Activated naive CD4-positive, alpha-beta T cell (primary cell): ENCODE results near the gene PPM1B.
"Not testable (repeated sequence)": the region's sequence is repeated elsewhere in the genome, so short reads cannot be mapped to it uniquely, and the experiment has no call there.

Experiments used
- DNase-seq, 4 experiments: peaks; one replicate each; lab custom pipeline; 2025; lab: John Stamatoyannopoulos, UW

PPM1B gene

DNA sequence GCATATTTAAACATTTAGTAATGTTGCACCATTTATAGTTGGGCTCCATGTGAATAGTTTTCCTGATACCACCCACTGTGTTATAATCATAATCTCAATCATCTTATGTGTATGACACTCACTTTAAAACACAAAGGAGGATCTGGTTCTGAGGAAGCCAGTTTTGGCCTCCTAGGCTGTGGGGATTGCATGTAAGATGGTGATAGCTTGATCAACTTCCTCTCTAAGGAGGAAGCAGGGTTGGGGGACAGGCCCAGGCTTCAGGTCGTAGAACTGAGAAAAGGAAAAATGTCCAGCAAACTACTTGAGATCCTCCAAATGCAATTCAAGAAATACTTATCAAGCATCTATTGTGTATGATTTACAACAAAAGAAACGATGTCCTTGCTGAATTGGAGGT, 4.9 kb upstream of the PPM1B start:
- no peak for DNase-seq

GRCh38 chr2:44164617-44165016, 4.1 kb upstream of the PPM1B start:
- DNase-seq, result no peak

- no peak for DNase-seq
Measured at GRCh38 chr2:44166096-44166495, 2.6 kb upstream of the PPM1B start.

DNA sequence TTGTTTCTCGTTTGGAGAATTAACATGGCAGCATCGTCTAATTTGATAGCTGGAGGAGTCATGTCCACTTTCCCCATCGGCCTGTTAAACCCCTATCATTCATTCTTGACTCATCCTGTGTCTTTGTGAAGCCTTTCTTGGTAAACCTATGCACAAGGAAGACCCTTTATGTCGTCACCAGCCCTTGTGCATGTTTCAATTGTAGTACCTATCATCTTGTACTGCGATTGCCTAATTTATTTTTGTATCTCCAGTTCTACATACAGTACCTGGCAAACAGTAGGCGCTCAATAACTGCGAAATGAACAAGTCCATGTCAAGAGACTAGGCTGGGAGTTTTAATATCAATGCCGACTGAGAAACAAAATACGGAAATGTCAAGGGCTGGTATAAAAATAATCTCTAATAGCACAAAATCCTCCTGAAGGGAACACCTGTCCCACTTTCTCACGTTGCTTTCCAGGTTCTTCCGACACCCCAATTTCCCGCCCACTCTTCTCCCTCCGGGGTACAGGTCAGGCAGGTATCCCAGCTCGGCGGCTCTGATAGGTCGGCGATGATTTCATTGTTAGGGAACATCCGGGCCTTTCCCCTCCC, 1.3 kb upstream of the PPM1B start:
- no peak for DNase-seq

GRCh38 chr2:44167908-44168680, 581 bp upstream of the PPM1B start:
- DNase-seq, result peak; percentile 84 to 99 (median 99)

DNA sequence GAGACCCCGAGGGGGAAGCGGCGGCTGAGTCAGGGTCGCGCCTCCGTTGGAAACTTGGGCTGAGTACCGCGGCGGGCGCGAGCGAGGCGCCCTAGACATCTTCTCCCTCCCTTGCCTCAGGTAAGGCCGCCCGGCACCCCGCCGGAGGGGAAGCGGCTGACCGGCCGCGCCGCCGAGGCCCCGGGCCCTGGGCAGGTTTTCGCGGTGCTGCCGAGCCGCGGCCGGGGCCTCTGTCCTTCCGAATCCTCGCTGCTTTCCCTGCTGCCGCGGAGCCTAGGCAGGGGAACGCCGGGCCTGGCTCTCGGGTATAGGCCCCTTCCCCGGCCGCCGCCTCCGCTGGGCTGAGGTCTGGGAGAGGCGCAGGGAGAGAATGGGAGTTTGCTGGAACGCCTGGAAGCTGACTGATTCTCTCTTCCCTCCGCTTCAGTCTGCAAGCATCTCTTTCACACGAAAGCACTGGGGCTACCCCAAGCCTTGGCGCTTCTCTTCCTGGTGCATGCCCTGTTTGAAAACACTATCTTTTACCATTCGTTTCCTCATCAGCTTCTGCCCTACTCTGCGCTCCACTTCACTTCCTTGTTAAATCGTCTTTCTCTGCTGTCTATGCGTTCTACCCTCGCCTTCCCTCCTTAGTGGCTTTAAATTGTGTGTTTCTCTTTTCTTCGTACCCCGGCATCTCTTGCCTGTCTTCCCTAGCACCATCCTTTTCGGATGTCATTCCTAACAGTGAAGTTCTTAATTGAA, 652 bp downstream of the PPM1B start:
- peak; percentile 29 to 47 (median 40) for DNase-seq

DNA sequence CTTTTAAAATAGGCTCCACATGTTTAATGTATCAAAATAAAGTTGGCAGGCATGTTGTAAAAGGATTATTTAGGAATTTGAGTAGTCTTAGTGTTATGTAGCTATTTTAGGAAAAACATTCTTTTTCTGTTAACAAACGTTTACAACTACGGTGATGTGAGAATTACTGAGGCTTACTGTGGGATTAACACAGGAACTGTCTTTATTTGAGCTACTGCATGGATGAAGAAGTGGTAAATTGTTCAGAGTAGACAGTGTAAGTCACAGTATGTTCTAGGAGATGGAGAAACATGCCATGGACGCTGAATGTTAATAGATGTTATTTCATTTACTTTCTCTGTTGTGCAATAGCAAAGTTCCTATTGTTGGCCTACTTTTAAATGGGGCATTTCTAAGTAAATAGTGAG, 1.6 kb downstream of the PPM1B start:
- DNase-seq, result no peak

DNA sequence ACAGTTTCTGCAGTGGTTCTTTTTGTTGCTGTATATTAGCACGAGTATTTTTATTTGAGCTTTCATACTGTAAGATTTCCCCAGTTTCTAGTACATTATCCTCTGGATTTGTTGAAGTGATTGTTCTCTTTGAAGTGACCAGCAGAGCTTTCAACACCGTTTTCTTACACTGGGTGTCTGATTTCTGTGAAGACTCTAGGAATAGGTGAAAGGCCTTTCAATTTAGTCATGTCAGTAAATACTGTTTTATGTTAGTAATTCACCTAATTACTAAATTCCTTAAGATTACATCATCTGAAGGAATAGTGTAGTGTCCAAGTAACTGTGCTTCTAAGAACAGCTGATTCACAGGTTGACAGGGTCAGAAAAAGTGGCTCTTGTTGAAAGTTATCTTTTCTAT, 2.3 kb downstream of the PPM1B start:
- DNase-seq, result no peak

DNA sequence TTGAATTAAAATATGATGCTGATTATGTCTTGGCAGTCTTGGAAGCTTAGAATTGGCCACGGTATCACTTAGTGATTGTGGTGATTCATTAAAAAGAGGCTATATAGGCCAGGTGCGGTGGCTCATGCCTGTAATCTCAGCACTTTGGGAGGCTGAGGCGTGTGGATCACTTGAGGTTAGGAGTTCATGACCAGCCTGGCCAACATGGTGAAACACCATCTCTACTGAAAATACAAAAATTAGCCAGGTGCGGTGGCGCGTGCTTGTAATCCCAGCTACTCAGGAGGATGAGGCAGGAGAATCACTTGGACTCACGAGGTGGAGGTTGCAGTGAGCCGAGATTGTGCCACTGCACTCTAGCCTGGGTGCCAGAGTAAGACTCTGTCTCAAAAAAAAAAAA, 2.8 kb downstream of the PPM1B start:
- DNase-seq, result not testable (repeated sequence)

GRCh38 chr2:44172576-44172975, 3.9 kb downstream of the PPM1B start:
- DNase-seq, result no peak

GRCh38 chr2:44178950-44179349, 10.3 kb downstream of the PPM1B start:
- no peak for DNase-seq

DNA sequence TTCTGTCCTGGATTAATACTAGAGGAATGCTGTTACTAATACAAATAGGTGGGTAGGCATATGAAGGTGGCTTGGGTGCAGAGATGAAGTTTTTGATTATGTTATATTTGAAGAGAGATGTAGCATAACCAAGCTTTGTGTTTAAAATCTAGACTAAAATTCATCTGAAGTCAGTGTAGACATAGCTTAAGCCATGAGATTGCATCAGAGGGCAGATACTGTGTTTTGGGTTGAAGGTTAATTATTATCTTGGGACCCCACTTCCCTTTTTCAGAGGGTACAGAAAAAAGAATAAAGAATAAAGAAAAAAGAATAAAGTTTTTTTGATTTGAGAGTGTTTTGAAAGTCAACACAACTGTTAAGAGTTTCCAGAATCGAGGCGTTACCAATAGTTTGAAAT, 13.0 kb downstream of the PPM1B start:
- no peak for DNase-seq

- no peak for DNase-seq
Measured at GRCh38 chr2:44184106-44184505, 15.4 kb downstream of the PPM1B start.

- no peak for DNase-seq
Measured at GRCh38 chr2:44186810-44187209, 18.1 kb downstream of the PPM1B start.

DNA sequence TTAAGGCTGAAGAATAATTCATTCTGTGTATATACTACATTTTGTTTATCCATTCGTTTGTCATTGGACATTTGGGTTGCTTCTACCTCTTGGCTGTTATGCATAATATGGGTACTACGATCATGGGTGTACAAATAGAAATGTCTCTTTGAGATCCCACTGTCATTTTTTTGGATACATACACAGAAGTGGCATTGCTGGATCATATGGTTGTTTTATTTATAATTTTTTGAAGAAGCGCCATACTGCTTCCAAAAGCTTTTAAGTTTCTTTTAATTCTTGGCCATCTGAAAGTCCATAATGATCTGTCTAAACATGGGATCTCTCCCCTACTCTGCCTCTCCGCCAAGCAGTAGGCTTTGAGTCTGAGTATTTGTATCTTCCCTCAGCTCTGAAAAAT, 18.6 kb downstream of the PPM1B start:
- no peak for DNase-seq

GRCh38 chr2:44188696-44189095, 20.0 kb downstream of the PPM1B start:
- DNase-seq, result no peak

DNA sequence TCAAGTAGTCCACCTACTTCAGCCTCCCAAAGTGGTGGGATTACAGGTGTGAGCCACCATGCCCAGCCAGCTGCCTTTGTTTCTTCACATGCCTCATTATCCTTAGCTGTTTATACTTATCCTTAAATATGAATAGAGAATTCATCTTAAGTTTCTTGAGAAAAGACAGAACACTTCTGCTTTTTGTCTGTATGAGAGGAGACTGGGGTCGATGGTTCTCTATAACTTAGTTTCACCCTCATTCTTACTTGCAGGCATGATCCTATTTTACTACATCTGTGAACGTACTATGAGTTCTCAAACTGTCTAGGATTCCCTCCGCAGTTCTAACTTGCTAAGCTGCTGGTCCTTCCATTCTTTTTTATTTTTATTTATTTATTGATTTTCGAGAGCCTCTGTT, 20.4 kb downstream of the PPM1B start:
- no peak for DNase-seq

DNA sequence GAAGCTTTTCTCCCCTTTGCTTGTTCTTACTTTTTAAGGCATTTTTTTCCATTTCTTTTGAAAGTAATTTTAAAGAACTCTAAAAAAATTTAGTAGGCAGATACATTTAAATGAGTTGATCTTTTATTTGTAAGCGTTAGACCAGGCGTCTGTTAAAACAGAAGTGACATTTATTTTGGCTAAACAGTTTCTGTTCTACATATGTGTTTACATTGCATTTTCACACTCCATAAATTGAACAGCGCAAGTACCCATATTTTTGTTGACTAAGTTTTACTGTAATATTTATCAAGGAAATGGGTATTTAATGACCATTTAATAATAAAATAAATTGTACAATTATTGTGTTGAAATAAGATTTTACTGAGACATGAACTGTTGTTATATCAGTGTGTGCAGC, 21.9 kb downstream of the PPM1B start:
- DNase-seq, result no peak

- DNase-seq, result no peak
Measured at GRCh38 chr2:44191739-44192138, 23.1 kb downstream of the PPM1B start.

DNA sequence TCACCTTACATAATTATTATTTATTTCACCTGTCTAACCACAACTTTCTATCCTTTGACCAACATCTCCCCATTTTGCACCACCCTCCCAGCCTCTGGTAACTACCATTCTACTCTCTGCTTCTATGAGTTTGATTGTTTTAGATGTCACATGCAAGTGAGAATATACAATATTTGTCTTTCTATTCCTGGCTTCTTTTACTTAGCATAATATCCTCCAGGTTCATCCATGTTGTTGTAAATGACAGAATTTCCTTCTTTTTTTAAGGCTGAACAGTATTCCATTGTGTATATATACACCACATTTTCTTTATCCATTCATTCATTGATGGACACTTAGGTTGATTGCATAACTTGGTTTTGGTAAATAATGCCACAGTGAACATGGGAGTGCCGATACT, 24.0 kb downstream of the PPM1B start:
- no peak for DNase-seq

DNA sequence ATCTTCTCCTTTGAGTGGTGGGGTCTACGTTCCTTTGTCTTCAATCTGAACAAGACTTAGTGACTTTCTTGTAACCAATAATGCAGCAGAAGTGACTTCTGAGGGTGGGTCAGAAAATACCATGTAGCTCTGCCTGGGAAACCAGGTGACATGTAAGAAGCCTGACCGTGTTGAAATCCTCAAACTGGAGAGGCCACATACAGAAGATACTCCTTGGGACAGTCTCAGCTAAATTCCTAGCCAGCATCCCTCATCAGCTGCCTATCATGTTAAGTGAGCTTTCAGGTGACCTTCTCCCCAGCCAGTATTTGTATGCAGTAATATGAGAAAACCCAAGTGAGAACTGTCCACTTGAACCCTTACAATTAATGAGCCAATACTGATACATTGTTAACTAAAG, 27.0 kb downstream of the PPM1B start:
- no peak for DNase-seq

- DNase-seq, result no peak
Measured at GRCh38 chr2:44197816-44198215, 29.1 kb downstream of the PPM1B start.

- DNase-seq, result no peak
Measured at GRCh38 chr2:44200011-44200410, 31.3 kb downstream of the PPM1B start.
